ENCODE measurements around the gene TMEM273.

DNA sequence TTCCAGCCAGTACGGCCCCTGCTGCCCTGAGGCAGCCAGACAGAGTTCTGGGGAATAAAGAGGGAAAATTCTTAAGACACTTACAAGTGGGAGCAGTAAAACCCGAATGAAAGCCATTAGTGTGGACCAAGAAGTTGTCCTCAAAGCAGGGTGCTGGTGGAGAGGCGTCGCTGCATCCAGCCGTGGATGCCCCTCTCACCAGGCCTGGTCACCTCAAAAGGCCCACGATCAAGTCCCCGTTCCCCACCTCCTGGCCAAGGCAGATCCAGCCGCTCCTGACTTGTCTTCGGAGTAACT, 73.5 kb downstream of the TMEM273 start:
- TF ChIP-seq, protein P1, sequence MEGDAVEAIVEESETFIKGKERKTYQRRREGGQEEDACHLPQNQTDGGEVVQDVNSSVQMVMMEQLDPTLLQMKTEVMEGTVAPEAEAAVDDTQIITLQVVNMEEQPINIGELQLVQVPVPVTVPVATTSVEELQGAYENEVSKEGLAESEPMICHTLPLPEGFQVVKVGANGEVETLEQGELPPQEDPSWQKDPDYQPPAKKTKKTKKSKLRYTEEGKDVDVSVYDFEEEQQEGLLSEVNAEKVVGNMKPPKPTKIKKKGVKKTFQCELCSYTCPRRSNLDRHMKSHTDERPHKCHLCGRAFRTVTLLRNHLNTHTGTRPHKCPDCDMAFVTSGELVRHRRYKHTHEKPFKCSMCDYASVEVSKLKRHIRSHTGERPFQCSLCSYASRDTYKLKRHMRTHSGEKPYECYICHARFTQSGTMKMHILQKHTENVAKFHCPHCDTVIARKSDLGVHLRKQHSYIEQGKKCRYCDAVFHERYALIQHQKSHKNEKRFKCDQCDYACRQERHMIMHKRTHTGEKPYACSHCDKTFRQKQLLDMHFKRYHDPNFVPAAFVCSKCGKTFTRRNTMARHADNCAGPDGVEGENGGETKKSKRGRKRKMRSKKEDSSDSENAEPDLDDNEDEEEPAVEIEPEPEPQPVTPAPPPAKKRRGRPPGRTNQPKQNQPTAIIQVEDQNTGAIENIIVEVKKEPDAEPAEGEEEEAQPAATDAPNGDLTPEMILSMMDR (IDR thresholded peaks at IDR 0.05): no peak
- TF ChIP-seq POLR2A (IDR thresholded peaks at IDR 0.05): no peak

All from lower leg skin (tissue), 3 donors.